IPS-20b (cell line): ENCODE measurements around the gene SLC7A10.

ENCODE experiments used
- H3K27ac ChIP-seq: one replicate; pipeline ENCODE4 v1.5.1; 2013; ENCODE audit warnings: low read length
- H3K27me3 ChIP-seq: 2 replicates; pipeline ENCODE4 v1.6.1; 2013; ENCODE audit warnings: mild to moderate bottlenecking, low read length, inconsistent platforms; ENCODE audit not compliant: insufficient read depth
- H3K36me3 ChIP-seq: 2 replicates; pipeline ENCODE4 v1.6.1; 2013; ENCODE audit warnings: low read depth, mild to moderate bottlenecking, inconsistent platforms, low read length, moderate library complexity; ENCODE audit not compliant: insufficient read depth
- H3K4me1 ChIP-seq: 2 replicates; pipeline ENCODE4 v1.6.1; 2013; ENCODE audit warnings: mild to moderate bottlenecking, control low read depth, inconsistent platforms, low read length, moderate library complexity; ENCODE audit not compliant: insufficient read depth
- H3K4me3 ChIP-seq: 2 replicates; pipeline ENCODE4 v1.5.1; 2013; ENCODE audit warnings: mild to moderate bottlenecking, low read length, inconsistent platforms
- H3K9ac ChIP-seq: 2 replicates; pipeline ENCODE4 v1.6.1; 2013; ENCODE audit warnings: low read depth, mild to moderate bottlenecking, inconsistent platforms, low read length, moderate library complexity
- H3K9me3 ChIP-seq: 2 replicates; pipeline ENCODE4 v1.6.1; 2013; ENCODE audit warnings: mild to moderate bottlenecking, low read depth, low read length, inconsistent platforms; ENCODE audit not compliant: insufficient read depth

SLC7A10 gene

DNA sequence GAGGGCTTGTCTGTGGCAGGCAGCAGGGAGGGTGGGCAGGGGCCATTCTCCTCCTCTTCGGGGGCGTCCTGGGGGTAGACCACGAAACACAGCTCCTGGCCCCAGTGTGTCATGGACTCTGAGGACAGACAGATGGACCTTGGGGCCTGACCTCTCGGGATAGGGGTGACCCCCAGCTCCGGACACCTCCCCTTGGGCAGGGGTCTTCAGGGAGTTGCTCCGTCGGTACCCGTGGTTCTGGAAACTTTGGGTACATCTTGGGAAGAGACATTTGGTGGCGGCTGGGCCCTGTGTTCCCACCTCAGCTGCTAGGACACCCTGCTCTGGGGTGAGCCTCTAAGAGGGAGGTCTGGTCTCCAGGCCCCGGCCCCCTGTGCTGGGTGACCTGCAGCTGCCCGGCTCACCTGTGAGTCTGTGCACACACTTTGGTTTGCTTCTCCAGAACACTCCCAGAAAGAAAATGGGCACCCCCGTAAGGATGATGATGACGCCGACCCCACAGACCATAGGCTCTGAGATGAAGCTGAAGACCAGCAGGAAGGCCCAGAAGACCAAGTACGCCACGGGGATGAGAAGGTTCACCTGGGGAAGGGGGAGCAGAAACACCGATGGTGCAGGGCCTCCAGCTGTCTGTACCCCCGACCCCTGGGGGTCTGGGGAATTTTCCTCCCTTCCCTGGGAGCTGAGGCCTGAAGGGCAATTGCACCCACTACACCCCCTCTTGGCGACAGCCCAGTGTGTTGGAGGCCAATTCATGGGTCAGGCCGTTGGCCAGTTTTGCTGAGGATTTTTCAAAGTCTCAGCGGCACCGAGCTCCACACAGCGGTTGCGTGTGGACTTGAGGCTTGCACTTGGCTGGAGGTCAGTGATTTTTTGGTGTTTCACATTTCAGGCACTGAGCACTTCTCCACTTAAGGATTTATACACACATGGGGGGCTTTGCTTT is 16.5 kb downstream of the SLC7A10 start:
- Histone ChIP-seq H3K4me3 (no peak overlapping the region), H3K9me3 (no peaks in the 10 kb centered on the region), H3K36me3 (no peaks in the 10 kb centered on the region; the same call in 1 of the 2 replicates), H3K9ac (no peak overlapping the region), H3K4me1 (no peaks in the 10 kb centered on the region), H3K27me3 (no peaks in the 10 kb centered on the region), H3K27ac (no peak overlapping the region)

DNA sequence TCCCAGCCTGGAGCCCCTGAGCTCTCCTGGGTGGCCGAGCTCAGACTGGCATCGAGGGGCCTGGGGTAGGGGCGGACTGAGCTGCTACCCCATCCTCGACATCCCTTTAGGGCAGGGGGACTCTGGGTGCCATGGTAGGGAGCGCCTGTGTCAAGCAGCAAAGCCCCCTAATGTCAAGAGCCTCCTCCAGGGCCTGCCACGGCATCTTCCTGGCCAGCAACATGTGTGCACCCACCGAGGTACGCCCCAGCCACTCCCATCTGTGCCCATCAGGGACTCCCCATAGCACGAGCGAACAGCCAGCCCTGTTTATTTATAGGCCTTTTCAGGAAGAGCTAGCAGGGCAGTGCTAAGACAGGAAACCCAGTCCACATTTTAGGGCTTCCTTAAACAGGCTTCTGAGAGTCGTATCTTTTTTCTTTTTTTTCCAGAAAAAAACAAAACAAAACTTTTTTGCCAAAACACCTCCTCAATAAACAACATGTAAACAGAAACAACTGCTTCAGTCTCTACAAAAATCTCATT is 17.2 kb downstream of the SLC7A10 start:
- Histone ChIP-seq H3K27me3 (no peaks in the 10 kb centered on the region), H3K9me3 (no peaks in the 10 kb centered on the region), H3K36me3 (no peaks in the 10 kb centered on the region; the same call in 1 of the 2 replicates), H3K4me1 (no peaks in the 10 kb centered on the region), H3K4me3 (no peak overlapping the region), H3K27ac (no peak overlapping the region), H3K9ac (no peak overlapping the region)

DNA sequence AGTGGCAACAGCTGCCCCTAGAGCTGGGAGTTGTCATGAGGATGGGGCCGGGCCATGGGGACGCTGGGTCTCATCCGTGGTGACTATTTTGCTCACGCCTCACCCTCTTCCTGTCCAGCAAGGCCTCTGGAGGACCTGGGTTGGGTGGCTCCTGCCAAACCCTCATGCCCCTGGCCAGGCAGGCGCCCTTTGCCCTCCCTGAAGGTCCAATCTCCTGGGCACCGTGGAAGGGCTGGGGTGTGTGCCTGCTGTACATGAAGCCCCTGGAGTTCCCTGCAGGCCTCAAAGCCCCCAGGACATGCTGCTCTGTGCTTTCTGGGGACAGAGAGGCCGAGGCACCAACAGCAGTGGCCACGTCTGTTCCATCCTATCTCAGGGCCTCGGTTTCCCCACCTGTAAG is 17.7 kb downstream of the SLC7A10 start:
- Histone ChIP-seq H3K9ac (no peak overlapping the region), H3K9me3 (no peaks in the 10 kb centered on the region), H3K4me3 (no peak overlapping the region), H3K36me3 (peaks cover 5% of the 10 kb centered on the region), H3K4me1 (no peaks in the 10 kb centered on the region), H3K27me3 (no peaks in the 10 kb centered on the region), H3K27ac (no peak overlapping the region)

DNA sequence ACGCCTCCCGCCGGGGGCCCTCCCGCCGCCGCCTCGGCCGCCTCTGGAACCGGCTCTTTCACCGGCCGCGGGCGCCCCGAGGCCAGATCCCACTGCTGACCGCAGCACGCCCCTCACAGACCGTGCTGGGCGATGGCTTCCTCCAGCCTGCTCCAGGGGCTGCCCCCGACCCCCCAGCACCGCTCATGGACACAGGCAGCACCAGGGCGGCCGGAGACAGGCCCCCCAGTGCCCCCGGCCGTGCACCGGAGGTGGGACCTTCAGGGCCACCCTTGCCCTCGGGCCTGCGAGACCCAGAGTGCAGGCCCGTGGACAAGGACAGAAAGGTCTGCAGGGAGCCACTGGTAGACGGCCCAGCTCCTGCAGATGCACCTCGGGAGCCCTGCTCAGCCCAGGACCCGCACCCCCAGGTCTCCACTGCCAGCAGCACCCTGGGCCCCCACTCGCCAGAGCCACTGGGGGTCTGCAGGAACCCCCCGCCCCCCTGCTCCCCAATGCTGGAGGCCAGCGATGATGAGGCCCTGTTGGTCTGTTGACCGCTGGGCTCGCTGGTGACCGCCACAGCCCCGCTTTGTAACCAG is 18.5 kb downstream of the SLC7A10 start:
- no peaks in the 10 kb centered on the region for H3K9me3 ChIP-seq

DNA sequence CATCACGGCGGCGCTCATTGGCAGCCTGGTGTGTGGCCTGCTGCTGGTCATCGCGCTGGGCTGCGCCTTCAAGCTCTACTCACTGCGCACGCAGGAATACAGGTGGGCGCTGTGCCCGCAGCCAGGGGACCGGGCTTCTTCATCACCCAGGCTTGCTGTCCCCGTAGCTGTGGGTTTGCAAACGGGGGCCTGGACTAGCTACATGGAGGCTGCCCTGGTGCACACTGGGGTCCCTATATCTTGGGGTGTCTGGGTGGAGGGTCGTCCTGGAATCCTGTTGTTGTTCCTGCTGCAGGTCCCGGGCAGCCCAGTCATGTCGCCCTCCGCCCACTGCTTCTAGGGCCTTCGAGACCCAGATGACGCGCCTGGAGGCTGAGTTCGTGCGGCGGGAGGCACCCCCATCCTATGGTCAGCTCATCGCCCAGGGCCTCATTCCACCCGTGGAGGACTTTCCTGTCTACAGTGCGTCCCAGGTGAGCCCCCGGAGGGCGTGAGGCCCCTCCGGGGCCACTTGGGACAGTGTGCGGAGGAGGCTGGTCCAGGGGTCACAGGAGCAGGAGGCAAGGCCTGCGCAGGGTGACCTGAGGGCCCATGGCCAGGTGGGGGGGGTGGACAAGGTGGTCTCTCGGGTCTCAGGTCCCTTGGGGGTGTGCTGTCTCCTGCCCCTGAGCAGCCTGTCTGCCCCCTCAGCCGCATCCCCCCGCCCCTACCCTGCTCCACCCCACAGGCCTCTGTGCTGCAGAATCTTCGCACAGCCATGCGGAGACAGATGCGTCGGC is 19.2 kb downstream of the SLC7A10 start:
- Histone ChIP-seq H3K9me3 (no peaks in the 10 kb centered on the region), H3K27me3 (no peaks in the 10 kb centered on the region), H3K36me3 (peaks cover 8% of the 10 kb centered on the region), H3K4me1 (no peaks in the 10 kb centered on the region), H3K4me3 (no peak overlapping the region), H3K9ac (no peak overlapping the region), H3K27ac (no peak overlapping the region)

More for the DNA sequence above, 18.5 kb downstream of the SLC7A10 start:
- Histone ChIP-seq H3K27me3 (no peaks in the 10 kb centered on the region), H3K4me1 (no peaks in the 10 kb centered on the region), H3K9ac (no peak overlapping the region), H3K36me3 (peaks cover 8% of the 10 kb centered on the region), H3K27ac (no peak overlapping the region), H3K4me3 (no peak overlapping the region)

DNA sequence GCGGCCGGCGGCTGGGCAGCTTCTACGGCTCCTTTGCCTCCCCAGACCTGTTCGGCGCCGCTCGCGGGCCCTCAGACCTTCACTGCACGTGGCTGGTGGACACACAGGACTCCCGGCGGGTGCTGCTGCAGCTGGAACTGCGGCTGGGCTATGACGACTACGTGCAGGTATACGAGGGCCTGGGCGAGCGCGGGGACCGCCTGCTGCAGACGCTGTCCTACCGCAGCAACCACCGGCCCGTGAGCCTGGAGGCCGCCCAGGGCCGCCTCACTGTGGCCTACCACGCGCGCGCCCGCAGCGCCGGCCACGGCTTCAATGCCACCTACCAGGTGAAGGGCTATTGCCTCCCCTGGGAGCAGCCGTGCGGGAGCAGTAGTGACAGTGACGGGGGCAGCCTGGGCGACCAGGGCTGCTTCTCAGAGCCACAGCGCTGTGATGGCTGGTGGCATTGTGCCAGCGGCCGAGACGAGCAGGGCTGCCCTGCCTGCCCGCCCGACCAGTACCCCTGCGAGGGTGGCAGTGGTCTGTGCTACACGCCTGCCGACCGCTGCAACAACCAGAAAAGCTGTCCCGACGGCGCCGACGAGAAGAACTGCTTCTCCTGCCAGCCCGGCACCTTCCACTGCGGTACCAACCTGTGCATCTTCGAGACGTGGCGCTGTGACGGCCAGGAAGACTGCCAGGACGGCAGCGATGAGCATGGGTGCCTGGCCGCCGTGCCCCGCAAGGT is 20.0 kb downstream of the SLC7A10 start:
- Histone ChIP-seq H3K4me3 (no peak overlapping the region), H3K27me3 (no peaks in the 10 kb centered on the region), H3K9ac (no peak overlapping the region), H3K9me3 (no peaks in the 10 kb centered on the region), H3K27ac (no peak overlapping the region), H3K4me1 (no peaks in the 10 kb centered on the region), H3K36me3 (peaks cover 8% of the 10 kb centered on the region)

DNA sequence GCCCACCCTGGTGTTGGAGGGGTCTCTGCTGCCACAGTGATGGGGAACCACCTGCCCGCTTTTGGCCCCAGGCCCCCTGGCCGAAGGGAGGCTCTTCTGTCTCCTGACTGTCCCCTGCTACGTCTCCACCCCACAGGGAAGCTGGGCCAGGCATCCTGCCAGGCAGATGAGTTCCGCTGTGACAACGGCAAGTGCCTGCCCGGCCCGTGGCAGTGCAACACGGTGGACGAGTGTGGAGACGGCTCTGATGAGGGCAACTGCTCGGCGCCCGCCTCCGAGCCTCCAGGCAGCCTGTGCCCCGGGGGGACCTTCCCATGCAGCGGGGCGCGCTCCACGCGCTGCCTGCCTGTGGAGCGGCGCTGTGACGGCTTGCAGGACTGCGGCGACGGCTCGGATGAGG is 20.5 kb downstream of the SLC7A10 start:
- Histone ChIP-seq H3K4me3 (no peak overlapping the region), H3K9me3 (no peaks in the 10 kb centered on the region), H3K36me3 (peaks cover 8% of the 10 kb centered on the region)

DNA sequence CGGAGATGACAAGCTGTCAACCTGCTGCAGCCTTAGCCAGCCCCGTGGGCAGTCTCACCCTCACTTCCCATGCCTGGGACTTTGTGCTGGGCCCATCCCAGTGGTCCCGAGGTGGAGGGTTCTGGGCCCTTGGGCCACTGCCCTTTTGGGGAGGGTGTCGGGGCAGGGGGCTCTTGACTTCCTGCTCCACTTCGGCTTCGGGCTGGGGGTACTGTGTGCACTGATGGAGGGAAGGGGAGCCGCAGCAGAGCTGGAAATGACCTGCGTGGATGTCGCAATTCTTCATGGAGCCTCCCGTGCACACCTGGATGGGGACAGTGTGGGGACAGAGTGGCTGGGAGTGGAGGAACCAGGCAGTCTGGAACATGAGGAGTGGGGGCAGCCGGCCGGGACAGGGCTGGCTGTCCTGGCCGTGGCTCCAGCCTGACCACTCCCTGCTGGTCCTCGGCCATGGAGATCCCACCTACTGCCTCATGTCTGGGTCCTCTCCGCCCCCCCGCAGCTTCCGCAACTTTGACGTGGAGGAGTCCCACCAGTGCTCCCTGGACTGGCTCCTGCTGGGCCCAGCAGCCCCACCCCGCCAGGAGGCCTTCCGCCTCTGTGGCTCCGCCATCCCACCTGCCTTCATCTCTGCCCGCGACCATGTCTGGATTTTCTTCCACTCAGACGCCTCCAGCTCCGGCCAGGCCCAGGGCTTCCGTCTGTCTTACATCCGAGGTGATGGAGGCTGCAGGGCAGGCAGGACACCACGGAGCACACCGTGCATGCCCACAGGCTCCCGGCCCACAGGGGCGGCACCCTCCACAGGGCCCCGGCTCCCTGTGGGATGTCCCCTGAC is 21.3 kb downstream of the SLC7A10 start:
- Histone ChIP-seq H3K9ac (no peak overlapping the region), H3K4me1 (no peaks in the 10 kb centered on the region), H3K9me3 (no peaks in the 10 kb centered on the region), H3K27me3 (no peaks in the 10 kb centered on the region), H3K27ac (no peak overlapping the region), H3K4me3 (no peak overlapping the region), H3K36me3 (peaks cover 8% of the 10 kb centered on the region)

More for the DNA sequence above, 20.5 kb downstream of the SLC7A10 start:
- no peak overlapping the region for H3K27ac ChIP-seq
- H3K4me1 ChIP-seq = no peaks in the 10 kb centered on the region
- no peak overlapping the region for H3K9ac ChIP-seq
- no peaks in the 10 kb centered on the region for H3K27me3 ChIP-seq

DNA sequence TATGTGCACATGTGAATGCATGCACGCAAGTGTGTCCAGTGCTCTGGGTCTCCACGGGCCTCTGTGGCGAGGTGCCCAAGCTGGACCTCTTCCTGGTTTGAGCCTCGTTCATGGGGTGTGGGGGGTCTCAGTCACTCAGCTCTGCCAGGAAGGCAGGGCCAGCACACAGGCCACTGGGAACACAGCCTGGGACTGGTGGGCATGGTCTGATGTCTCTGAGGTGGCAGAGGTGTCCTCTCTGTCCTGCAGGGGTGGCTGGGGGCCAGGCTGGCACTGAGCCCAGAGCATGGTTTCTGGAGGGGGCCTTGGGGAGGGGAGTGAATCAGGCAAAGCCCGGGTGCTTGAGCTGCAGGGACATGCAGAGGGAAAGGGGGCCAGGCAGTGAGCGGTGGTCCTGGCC is 22.1 kb downstream of the SLC7A10 start:
- Histone ChIP-seq H3K4me1 (no peaks in the 10 kb centered on the region), H3K9me3 (no peaks in the 10 kb centered on the region), H3K27ac (no peak overlapping the region), H3K9ac (no peak overlapping the region), H3K4me3 (no peak overlapping the region), H3K36me3 (peaks cover 8% of the 10 kb centered on the region), H3K27me3 (no peaks in the 10 kb centered on the region)

DNA sequence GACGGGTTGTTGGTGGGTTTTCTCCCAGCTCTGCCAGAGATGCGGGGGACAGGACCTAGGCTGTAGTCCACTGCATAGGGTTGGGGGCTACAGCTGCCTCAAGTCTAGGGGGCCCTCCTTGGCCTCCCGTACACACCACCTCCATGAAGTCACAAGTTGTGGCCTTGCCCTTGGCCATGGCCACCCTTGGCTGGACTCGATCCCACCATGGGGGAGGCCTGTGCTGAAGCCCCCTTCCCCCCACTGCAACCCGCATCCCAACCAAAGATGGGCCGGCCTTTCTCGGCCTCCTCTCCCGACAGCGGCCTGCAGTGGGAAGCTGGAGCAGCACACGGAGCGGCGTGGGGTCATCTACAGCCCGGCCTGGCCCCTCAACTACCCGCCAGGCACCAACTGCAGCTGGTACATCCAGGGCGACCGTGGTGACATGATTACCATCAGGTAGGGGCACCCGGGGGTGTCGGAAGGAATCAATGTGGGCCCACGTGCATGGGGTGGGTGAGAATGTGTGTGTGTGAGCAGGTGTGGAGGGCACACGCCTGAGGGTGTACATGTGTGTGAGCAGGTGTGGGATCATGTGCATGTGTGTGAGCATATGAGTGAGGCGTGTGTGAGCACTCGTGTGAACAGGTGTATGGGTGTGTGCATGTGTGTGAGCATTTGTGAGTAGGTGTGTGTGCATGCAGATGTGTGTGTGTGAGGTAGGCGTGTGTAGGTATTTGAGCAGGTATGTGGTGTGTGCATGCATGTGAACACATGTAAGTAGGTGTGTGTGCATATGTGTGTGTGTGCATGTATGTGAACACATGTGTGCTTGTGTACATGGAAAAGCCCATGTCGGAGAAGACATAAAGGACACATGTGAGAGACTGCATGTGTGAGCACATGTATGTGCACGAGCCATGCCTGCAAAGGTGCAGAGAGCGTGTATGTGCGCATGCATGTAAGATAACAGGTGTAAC is 22.8 kb downstream of the SLC7A10 start:
- Histone ChIP-seq H3K4me1 (no peaks in the 10 kb centered on the region), H3K9me3 (no peaks in the 10 kb centered on the region), H3K27ac (no peak overlapping the region), H3K9ac (no peak overlapping the region), H3K4me3 (no peak overlapping the region), H3K27me3 (no peaks in the 10 kb centered on the region), H3K36me3 (peaks cover 8% of the 10 kb centered on the region)
